Spinal cord (tissue), 10 donors: ENCODE results near the gene GAREM1. TPM values are rescaled to one million over a fixed set of nuclear protein-coding genes. Genes with fewer than 3 reads are reported as not detected.
"Not testable (repeated sequence)": the region's sequence is repeated elsewhere in the genome, so short reads cannot be mapped to it uniquely, and the experiment has no call there.

Experiments used
- DNase-seq, 6 donors: peaks; one replicate each; pipeline versions ENCODE4 v3.0.0 to v3.0.0-alpha.2; 2013 to 2015; ENCODE audit warnings: low spot score in 6 of 6, low read depth in 4 of 6
- H3K27ac ChIP-seq: one replicate; pipeline ENCODE4 v1.5.1; 2013; ENCODE audit warnings: low read depth, low read length, control low read depth
- H3K27me3 ChIP-seq: one replicate; pipeline ENCODE4 v1.6.1; 2013; ENCODE audit warnings: low read length; ENCODE audit not compliant: control insufficient read depth, insufficient read depth
- H3K36me3 ChIP-seq: one replicate; pipeline ENCODE4 v1.6.1; 2013; ENCODE audit warnings: low read length; ENCODE audit not compliant: control insufficient read depth, insufficient read depth
- H3K4me1 ChIP-seq: one replicate; pipeline ENCODE4 v1.6.1; 2013; ENCODE audit warnings: low read length; ENCODE audit not compliant: control insufficient read depth, insufficient read depth
- H3K4me3 ChIP-seq: one replicate; pipeline ENCODE4 v1.5.1; 2013; ENCODE audit warnings: low read depth, low read length, control low read depth
- H3K9me3 ChIP-seq: one replicate; pipeline ENCODE4 v1.6.1; 2013; ENCODE audit warnings: low read length; ENCODE audit not compliant: control insufficient read depth, insufficient read depth
- WGBS: methylation state at CpG from one replicate; pipeline ENCODE4 v1.1.5; 2013; ENCODE audit warnings: missing lambda C conversion rate; ENCODE audit not compliant: insufficient coverage; 5-methylcytosine and 5-hydroxymethylcytosine counted together
- polyA plus RNA-seq, 2 donors: library from polyadenylated mRNA; unstranded; fragments of 120-200 nt; gene quantifications; one replicate each; pipeline ENCODE4 v1.2.1, GENCODE V29; 2013; ENCODE audit not compliant: insufficient read length in 2 of 2
- total RNA-seq, 2 donors: library from RNA; depleted of rRNA in 1 of 2; stranded (reverse); fragments of 120-200 nt in 1 of 2; fragments of >200 nt in 1 of 2; gene quantifications; one replicate each; pipeline versions ENCODE4 v1.2.3 to v1.2.4, GENCODE V29; 2013 to 2014
- donor health status: healthy.

GAREM1 gene
- total and polyA plus RNA-seq, 4 donors = 12.3 to 19.7 (median 16.6) TPM

DNA sequence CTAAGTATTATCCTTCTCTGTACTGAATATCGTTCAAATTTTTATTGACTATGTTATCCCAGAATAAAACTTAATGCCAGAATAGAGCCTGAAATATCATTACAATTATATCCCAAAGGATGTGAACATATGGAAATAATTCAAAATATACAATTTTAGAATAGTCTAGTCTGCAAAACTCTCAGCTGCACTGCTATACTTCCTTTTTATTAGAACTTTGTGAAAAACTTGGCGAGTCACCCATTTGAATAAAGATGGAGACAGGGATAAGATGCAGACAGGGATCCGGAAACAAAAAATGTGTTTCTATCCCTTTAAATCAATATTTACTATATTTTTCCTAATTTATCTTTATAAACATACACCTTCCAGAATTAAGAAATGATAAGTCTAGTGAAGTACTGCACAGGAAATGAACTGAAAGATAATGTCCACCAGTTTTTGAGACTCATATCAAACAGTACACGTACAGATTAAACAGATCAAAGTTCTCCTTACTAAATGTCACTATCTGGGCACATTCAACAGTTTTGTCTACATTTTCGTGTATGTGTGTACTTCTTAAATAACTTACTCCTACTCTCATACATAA, 173.0 kb downstream of the GAREM1 start:
- H3K27ac ChIP-seq = no peak overlapping the region
- H3K27me3 ChIP-seq = no peaks in the 10 kb centered on the region
- no peak for DNase-seq
- H3K36me3 ChIP-seq = no peaks in the 10 kb centered on the region
- no CpG with 5 or more reads among the region's 5 CpGs for WGBS
- peaks cover 2% of the 10 kb centered on the region for H3K9me3 ChIP-seq
- no peak overlapping the region for H3K4me3 ChIP-seq
- no peaks in the 10 kb centered on the region for H3K4me1 ChIP-seq

DNA sequence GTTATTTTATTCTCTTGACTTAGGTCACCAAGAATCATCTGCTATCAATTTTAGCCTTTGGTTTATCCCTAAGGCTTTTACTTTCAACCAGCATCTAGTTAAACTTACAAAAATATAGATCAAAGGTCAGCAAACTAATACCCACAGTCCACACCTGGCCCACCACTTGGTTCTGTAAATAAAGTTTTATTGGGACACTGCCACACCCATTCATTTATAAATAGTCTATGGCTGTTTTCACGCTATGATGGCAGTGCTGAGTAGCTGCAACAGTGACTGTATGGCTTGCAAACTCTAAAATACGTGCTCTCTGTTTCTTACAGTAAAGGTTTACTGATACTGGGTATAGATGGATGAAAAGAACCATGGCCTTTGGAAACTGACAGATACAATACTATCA, 173.8 kb downstream of the GAREM1 start:
- no peak for DNase-seq
- H3K36me3 ChIP-seq = no peaks in the 10 kb centered on the region
- H3K27ac ChIP-seq = no peak overlapping the region
- H3K4me1 ChIP-seq = no peaks in the 10 kb centered on the region
- no CpG with 5 or more reads among the region's 2 CpGs for WGBS
- H3K27me3 ChIP-seq = no peaks in the 10 kb centered on the region
- no peak overlapping the region for H3K4me3 ChIP-seq
- peaks cover 2% of the 10 kb centered on the region for H3K9me3 ChIP-seq

GRCh38 chr18:32295604-32296003, 175.1 kb downstream of the GAREM1 start:
- H3K36me3 ChIP-seq = no peaks in the 10 kb centered on the region
- H3K9me3 ChIP-seq = peaks cover 2% of the 10 kb centered on the region
- no peak overlapping the region for H3K4me3 ChIP-seq
- H3K27ac ChIP-seq = no peak overlapping the region
- H3K4me1 ChIP-seq = no peaks in the 10 kb centered on the region
- H3K27me3 ChIP-seq = no peaks in the 10 kb centered on the region
- DNase-seq = no peak
- no CpG with 5 or more reads among the region's 3 CpGs for WGBS

GRCh38 chr18:32293107-32293506, 177.6 kb downstream of the GAREM1 start:
- H3K9me3 ChIP-seq = peaks cover 2% of the 10 kb centered on the region
- WGBS = no CpG with 5 or more reads among the region's 2 CpGs
- DNase-seq = no peak
- no peak overlapping the region for H3K27ac ChIP-seq
- no peak overlapping the region for H3K4me3 ChIP-seq
- H3K4me1 ChIP-seq = no peaks in the 10 kb centered on the region
- H3K27me3 ChIP-seq = no peaks in the 10 kb centered on the region
- H3K36me3 ChIP-seq = no peaks in the 10 kb centered on the region

- no CpG with 5 or more reads among the region's 3 CpGs for WGBS
These were observed 179.1 kb downstream of the GAREM1 start for GRCh38 chr18:32291623-32292022.

DNA sequence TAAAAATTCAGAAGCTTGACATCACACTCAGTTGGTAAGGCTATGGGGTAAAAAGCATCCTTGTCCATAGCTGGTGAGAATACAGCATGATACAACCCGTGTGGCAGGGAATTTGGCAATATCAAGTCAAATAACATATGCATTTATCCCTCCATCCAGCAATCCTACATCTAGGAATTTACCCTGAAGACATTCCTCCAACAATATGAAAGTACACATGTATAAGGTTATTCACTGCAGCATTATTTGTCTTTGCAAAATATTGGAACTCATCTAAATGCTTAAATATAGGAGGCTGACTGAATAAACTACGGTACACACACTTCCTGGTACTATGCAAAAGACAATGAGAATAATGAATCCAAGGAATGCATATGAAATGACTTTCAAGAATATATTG, 179.9 kb downstream of the GAREM1 start:
- no peak for DNase-seq
- Histone ChIP-seq H3K4me3 (no peak overlapping the region), H3K4me1 (no peaks in the 10 kb centered on the region), H3K36me3 (peaks cover 14% of the 10 kb centered on the region), H3K9me3 (no peaks in the 10 kb centered on the region), H3K27me3 (no peaks in the 10 kb centered on the region), H3K27ac (no peak overlapping the region)
- WGBS = no CpG with 5 or more reads among the region's 2 CpGs

More at GRCh38 chr18:32291623-32292022, 179.1 kb downstream of the GAREM1 start:
- H3K27ac ChIP-seq, H3K27me3 ChIP-seq, H3K4me3 ChIP-seq, H3K9me3 ChIP-seq, H3K4me1 ChIP-seq, DNase-seq: not testable (repeated sequence)
- H3K36me3 ChIP-seq = peaks cover 12% of the 10 kb centered on the region

GRCh38 chr18:32289483-32290075, 181.1 kb downstream of the GAREM1 start:
- H3K27ac ChIP-seq = no peak overlapping the region
- peaks cover 17% of the 10 kb centered on the region for H3K36me3 ChIP-seq
- no peaks in the 10 kb centered on the region for H3K4me1 ChIP-seq
- H3K4me3 ChIP-seq = no peak overlapping the region
- H3K27me3 ChIP-seq = no peaks in the 10 kb centered on the region
- H3K9me3 ChIP-seq = no peaks in the 10 kb centered on the region
- peak in 4 of 6 donors; percentile 33 to 77 (median 62) for DNase-seq
- WGBS = no CpG with 5 or more reads among the region's 1 CpG

GRCh38 chr18:32287873-32288272, 182.8 kb downstream of the GAREM1 start:
- Histone ChIP-seq H3K27ac (no peak overlapping the region), H3K36me3 (peaks cover 17% of the 10 kb centered on the region), H3K27me3 (no peaks in the 10 kb centered on the region), H3K4me3 (no peak overlapping the region), H3K9me3 (no peaks in the 10 kb centered on the region), H3K4me1 (no peaks in the 10 kb centered on the region)
- no peak for DNase-seq
- 95% methylated on average over 9 of the region's 9 CpGs for WGBS

- H3K27me3 ChIP-seq = no peaks in the 10 kb centered on the region
- H3K9me3 ChIP-seq = no peaks in the 10 kb centered on the region
- H3K4me1 ChIP-seq = no peaks in the 10 kb centered on the region
- H3K27ac ChIP-seq = no peak overlapping the region
- WGBS = 86% methylated on average over 14 of the region's 16 CpGs
- no peak for DNase-seq
- no peak overlapping the region for H3K4me3 ChIP-seq
- peaks cover 17% of the 10 kb centered on the region for H3K36me3 ChIP-seq
These were observed 183.4 kb downstream of the GAREM1 start for GRCh38 chr18:32287249-32287648.

GRCh38 chr18:32286749-32287148, 183.9 kb downstream of the GAREM1 start:
- Histone ChIP-seq H3K36me3 (peaks cover 17% of the 10 kb centered on the region), H3K27me3 (no peaks in the 10 kb centered on the region), H3K4me3 (no peak overlapping the region), H3K9me3 (no peaks in the 10 kb centered on the region), H3K4me1 (no peaks in the 10 kb centered on the region), H3K27ac (no peak overlapping the region)
- no peak for DNase-seq
- 85% methylated on average over 3 of the region's 5 CpGs for WGBS
